Measurements from ENCODE around the gene SPEF1.
A peak's percentile ranks its signal among the peaks of the same experiment; 100 is the strongest.

SPEF1 gene

GRCh38 chr20:3787324-3788014, 6.2 kb upstream of the SPEF1 start:
- DNase-seq, result no peak

DNA sequence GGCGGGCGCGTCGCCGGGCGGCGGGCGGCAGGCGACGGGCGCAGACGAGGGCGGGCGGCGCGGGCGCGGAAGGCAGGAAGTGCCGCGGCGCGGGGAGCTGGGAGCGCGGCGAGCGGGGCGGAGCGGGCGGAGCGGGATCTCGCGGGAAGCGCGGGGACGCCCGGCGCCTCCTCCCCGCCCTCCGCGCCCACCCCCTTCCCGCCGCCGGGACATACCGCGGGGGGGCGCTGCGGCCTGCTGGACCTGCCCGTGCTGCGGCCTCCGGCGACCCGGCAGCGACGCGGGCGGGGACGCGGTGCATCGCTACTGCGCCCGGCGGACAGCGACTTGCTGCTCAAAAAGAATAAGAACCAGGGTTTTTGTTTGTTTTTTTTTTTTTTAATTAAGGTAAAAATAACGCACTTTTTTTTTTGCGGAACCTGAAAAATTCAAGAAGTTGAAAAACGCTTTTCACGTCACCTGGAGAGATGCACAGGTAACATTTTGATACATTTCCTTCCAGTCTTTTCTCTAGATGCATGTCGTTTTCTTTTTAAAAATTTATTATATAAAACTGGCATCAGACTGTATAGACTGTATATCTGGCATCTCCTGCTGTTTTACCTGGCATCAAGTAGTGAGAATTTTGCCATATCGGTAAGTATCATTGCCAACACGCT, 5.5 kb upstream of the SPEF1 start, which contains the start of gene CENPB:
Gene CENPB, minus strand, starts transcription at position 76 of the 659 bp plus-strand sequence. CDS start 257 bp downstream, outside the sequence.
- peak; percentile 91 for DNase-seq

- peak; percentile 69 for DNase-seq
Measured at GRCh38 chr20:3786126-3786484, 4.9 kb upstream of the SPEF1 start.

DNA sequence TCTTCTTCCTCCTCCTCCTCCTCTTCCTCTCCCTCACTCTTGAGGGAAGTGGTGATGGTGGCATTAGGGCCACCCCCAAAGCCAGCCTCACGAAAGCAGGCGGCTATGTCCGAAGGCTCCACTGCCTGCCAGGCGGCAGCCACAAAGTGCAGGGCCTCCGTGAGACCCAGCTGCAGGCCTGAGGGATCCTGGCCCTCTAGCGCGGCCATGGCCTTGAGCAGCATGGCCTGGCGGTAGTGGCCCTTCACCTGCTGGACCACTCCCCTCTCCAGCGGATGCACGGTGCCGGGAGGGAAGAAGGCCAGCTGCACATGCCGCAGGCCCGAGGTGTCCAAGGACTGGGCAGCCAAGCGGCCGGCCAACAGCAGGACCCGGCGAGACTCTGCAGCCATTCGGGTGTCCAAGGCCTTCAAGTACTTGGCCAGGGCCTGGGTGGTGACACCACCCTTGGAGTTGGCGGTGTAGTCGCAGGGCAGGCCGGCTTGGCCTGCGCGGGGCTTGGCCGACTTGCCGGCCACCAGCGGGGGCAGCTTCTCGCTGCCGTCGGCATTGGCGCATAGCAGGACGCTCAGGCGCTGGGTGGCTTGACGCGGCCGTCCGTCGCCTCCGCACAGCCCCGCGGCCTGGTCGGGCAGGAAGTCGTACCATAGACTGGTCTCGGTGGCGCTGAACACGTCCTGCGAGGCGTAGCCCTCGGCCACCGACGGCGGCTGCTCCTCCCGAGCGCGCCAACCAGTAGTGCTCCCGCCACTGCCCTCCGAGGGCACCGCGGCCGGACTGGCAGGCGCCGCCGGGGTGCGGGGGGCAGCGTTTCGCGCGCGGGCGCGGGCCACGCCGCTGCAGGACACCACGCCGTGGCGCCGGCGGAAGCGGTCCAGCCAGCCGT, 4.2 kb upstream of the SPEF1 start:
- DNase-seq, result no peak

- no peak for DNase-seq
Measured at GRCh38 chr20:3784863-3785239, 3.6 kb upstream of the SPEF1 start.

GRCh38 chr20:3784216-3784853, 3.1 kb upstream of the SPEF1 start:
- no peak for DNase-seq

DNA sequence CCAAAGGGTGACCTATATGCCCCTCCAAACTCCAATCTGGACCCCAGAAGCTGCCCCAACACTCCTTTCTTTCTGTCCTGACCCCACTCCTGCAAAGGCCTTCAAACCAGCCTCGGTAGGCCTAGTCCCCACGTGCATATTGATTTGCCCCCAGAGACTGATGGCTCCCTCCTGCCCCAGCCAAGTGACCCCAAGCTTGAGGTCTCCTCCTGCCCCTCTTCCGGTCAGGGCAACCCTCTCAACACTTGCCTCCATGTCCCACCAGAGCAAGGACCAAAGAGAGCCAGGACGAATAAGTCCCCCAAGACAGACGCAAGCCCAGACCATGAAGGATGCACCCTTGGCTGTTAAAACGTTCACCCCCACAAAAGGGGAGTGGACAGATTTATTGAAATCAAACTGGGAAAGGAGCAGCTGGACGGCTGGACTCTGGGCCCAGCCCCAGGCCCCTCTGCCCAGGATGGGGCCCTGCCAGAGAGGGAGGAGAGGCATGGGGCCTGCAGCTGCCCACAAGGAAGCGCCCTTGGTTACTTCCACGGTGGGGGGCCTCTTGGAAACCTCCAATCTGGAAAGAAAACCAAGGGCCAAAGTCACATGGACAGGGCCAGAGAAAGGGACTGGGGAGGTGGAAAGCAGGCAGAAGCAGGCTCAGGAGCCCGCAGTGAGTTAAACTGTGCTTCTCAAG, 2.4 kb upstream of the SPEF1 start:
- DNase-seq, result no peak

DNA sequence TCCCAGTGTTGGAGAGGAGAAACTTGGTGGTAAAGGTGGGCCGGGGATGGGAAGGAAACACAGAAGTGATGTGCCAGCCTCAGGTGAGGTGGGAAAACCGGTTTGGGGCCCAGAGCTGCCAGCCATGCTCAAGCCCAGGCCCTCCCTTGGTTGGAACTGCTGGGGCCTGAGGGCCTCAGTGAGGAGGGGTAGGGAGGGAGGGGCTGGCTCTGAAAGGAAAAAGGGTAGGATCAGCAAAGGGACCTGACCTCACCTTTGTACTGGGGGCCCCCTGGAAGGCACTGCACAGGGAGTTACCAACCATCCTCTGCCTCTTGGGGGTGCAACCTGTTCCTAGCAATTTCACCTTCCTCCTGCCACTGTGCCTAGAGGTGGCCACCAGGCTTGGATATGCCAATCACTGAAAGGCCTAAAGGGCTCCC, 1.8 kb upstream of the SPEF1 start:
- no peak for DNase-seq

- no peak for DNase-seq
Measured at GRCh38 chr20:3782597-3782996, 1.3 kb upstream of the SPEF1 start.

DNA sequence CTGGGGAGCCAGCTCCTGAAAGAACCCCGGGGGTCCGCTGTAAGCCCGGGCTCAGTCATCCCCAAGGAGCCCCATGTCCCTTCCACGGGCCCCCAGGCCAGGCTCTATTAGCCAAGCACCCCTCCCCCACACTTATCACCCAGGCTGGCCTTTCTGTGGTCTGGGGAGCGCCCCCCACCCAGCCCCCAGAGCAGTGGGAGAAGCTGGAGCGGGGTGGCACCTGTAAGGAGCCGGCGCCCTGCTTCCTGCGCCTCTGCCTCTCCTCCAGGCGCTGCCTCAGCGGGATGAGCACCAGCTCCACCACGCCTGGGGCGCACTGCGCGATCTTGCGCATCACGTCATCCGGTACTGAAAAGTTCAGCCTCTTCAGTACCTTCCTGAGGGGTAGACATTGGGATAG, 2.3 kb downstream of the SPEF1 start:
- no peak for DNase-seq

DNA sequence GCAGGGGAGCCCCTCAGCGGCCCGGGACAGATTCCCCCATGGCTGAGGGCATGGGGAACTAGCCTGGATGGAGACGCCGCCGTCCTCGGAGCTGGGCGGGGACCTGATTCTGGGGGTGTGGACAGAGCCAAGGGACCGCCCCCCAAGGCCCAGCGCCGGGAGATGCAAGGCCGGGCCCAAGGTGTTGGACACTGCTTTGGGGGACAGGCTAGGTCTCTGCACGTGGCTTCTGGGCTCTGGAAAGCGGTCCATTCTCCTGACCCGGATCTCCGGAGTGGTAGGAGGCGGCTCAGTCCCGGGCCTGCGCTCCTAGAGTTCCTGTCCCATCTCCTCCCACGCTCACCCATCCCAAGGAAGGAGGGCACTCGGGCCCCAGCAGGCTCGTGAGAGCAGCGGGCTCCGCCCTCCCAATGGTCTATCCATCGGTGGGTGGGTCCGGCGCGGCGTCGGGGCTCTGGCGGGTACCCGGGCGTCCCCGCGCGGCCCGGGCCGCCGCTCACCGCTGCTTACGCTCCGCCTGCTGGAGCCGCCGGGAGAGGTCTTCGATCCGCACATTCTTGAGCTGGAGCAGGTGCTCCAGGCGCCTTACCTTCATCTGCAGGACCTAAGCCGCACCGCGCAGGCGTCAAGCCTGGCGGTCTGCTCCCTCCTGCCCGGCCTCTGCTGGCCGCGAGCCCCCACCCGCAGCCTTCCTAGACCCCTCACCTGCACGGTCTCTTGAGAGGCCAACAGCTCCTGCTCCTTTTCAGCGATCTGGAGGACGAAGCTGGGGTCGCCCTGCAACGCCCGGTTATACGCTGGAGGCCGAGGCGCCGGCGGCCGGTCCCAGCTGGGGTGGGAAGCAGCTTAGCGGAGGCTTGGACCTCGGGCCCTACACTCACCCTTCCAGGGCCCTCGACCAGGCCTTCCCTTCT, 3.3 kb downstream of the SPEF1 start:
- peak; percentile 66 for DNase-seq

DNA sequence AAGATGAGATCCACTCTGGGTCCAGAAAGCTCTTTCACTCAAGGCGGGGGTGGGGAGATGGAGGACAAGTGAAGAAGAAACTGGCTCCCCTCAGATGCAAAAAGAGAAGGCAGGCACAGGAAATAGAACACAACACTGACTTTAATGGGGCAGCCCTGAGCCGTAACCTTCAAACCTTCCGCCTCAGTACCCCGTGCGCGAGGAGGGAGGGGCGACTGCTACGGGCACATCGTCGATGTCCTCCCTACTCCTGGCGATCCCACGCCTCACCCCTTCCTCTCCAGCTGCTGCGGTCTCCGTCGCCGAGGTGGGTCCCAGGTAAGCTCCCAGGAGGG, 3.9 kb downstream of the SPEF1 start:
- no peak for DNase-seq

- no peak for DNase-seq
Measured at GRCh38 chr20:3775457-3776108, 5.7 kb downstream of the SPEF1 start.

DNA sequence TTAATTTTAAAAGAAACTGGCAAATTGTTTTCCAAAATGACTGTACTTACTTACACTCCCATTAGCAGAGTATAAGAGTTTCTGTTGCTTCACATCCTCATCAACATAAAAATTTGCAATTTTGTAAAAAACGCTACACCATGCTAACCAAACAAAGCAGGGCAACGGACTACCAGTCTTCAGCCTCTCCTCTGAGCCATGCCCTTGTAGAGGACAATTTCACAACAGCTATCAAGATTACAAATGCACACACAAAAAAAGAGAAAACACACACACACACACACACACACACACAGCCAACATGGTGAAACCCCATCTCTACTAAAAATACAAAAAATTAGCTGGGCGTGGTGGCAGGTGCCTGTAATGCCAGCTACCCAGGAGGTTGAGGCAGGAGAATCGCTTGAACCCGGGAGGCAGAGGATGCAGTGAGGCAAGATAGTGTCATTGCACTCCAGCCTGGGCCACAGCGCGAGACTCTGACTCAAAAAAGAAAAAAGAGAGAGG, 9.6 kb downstream of the SPEF1 start:
- DNase-seq, result no peak

DNA sequence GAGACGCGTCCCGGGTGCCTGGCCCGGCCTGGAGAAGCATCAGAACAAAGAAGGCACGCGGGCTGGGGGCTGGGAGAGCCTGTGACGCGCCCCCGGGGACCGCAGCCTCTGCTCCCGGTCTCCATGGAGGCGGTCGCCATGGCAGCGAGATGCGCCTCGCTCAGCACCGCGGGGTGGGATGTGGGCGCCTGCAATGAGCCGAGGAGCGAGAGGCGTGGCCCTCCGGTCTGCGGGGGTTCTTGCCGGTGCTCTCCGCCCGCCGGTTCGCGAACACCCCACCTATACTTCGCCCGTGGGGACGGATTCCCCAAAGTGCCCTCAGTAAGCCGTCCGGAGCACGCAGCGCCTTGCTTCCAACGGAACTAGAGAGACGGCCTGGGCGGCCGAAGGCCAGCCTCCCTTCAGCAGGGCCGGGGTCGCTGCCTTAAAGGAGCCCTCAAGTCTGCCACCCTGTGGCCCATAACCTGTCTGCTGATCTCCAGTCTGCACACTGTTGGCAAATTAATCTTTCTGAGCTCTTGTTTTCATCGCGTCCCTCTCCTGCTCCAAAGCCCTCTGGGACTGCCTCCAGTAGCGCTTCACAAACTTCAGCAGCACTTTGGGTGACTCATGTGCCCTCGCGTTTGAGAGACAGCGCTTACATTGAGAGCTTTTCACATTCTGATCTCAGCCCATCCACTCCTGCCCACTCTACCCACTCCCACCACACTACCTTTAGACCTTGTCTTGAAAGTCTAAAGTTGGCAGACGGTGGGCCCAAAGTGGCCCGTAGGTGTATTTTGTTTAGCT, 12.7 kb downstream of the SPEF1 start:
- DNase-seq, result peak; percentile 86

DNA sequence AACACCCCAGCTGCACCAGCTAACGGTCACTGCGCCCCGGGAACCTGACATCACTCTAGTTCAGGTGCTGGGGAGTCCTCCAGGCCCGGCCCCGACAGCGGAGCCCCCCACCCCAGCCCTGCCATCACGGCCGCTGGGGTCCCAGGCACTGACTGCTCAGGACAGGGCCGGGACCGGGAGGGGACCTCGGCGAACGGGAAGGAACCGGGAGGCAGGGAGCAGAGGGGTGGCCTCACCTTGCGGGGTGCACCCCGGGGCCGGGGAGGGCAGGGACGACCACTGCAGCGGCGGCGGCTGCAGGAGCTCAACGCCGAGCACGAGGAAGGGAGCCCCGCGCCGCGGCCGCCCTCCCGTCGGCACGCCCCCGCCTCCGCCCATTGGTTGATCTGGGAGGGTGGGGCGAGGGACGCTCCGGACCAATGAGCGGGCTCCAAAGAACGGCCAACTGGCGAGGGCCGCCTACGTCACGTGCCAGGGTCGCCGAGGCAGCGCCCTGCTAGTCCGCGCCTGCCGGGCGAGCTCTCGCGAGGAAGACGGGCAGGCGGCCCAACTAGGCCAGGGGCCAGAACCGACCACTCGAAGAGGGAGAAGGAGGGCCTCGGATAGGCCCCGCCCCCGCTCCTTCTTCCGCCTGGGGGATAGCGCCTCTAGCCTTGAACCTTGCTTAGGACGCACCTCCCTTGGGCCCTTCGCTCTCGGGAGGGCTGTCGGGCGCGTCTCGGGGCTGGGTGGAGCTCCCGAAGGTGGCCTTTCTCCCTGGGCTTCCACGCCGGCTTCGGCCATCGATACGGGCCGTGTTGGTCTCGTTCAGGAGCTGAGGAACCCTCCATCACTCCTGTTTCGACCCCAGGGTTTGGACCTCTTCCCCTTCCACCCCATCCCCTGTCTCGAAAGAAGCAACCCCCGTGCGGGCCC, 13.6 kb downstream of the SPEF1 start, which contains the start of gene ADISSP:
Gene ADISSP, minus strand, starts transcription at position 327 of the 915 bp plus-strand sequence. CDS start 7,653 bp downstream, outside the sequence.
- DNase-seq, result peak; percentile 99

DNA sequence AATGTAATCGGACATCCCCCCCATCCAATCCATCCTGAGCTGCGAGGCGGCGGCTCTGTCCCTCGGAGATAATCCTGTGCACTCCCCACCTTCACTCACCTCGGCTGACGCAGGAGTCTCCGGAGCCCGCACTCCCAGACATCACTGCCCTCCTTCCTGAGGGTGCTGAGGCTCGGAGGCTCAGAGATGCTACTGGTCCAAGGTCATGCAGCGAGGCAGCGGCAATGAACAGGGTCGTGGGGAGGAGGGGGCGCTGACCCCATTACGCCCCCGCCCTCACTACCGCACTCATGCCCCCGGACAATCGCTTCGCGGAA, 14.2 kb downstream of the SPEF1 start:
- DNase-seq, result no peak

DNA sequence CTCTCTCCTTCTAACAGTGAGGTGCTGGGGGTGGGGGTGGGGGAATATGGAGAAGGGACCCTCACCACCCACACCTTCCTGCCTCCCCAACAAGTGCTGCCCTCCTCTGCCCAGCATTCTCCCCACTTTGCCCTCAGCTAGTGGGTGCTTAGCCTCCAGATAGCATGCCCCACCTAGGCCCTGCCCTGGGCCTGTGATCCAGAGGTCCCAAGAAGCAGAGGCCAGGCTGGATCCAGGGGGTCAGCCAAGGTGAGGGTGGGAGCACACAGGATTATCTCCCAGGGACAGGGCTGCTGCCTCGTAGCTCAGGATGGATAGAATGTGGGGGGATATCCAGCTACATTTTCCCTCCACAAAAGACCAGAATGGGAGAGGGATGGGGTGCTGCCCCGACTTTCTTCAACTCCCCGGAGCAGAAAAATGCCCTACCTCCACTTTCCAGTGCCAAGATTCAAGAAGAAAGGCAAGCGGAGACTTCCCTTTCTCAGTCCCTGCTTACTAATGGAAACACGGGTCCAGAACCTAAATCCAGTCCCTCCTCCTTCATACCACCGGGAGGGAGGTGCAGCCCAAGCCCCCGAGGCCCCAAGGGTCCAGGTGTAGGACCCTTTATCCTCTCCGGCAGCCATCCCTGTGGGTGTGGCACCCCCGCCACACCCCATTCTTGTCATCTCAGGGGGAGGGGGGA, 14.7 kb downstream of the SPEF1 start:
- DNase-seq, result no peak

Data from activated CD4-positive, alpha-beta T cell treated with anti-CD3 and anti-CD28 coated beads for 48 hours (primary cell).